CD8-positive, alpha-beta memory T cell (primary cell): ENCODE results near the gene DOCK9. TPM values are rescaled to one million over a fixed set of nuclear protein-coding genes. Genes with fewer than 3 reads are reported as not detected.

Source experiments
- CTCF ChIA-PET: fragments of 350-600 bp; sonication (Branson Sonifier 250); formaldehyde crosslinking; loops from one replicate; lab custom pipeline; 2021; ENCODE audit warnings: antibody characterized with exemption; lab: Charles Lee
- POLR2A ChIA-PET: fragments of 350-600 bp; sonication (Branson Sonifier 250); formaldehyde crosslinking; loops from one replicate; lab custom pipeline; 2021; ENCODE audit warnings: antibody characterized with exemption; lab: Charles Lee
- DNase-seq, 5 donors: peaks; one replicate each; pipeline versions ENCODE4 v3.0.0 to v3.0.0-alpha.2; 2020 to 2022; ENCODE audit warnings: mixed read lengths in 1 of 5
- H3K27ac ChIP-seq: one replicate; pipeline ENCODE4 v1.7.0; 2013; ENCODE audit warnings: low read depth, mild to moderate bottlenecking, low read length, moderate library complexity
- H3K27me3 ChIP-seq: 2 replicates; pipeline ENCODE4 v1.7.0; 2013; ENCODE audit warnings: low read length, mild to moderate bottlenecking; ENCODE audit not compliant: insufficient read depth, poor library complexity, severe bottlenecking
- H3K36me3 ChIP-seq: 2 replicates; pipeline ENCODE4 v1.7.0; 2013; ENCODE audit warnings: mild to moderate bottlenecking, low read length, moderate library complexity; ENCODE audit not compliant: insufficient read depth
- H3K4me1 ChIP-seq: 2 replicates; pipeline ENCODE4 v1.7.0; 2013; ENCODE audit warnings: mild to moderate bottlenecking, low read length, moderate library complexity; ENCODE audit not compliant: insufficient read depth
- H3K4me3 ChIP-seq: 2 replicates; pipeline ENCODE4 v1.7.0; 2013; ENCODE audit warnings: mild to moderate bottlenecking, low read length
- H3K9me3 ChIP-seq: 2 replicates; pipeline ENCODE4 v1.7.0; 2013; ENCODE audit warnings: mild to moderate bottlenecking, low read length
- H3K27ac Mint-ChIP-seq, 8 donors: one replicate each; pipeline ENCODE4 v1.8.0; 2020 to 2021; ENCODE audit warnings: mixed read lengths in 8 of 8, mild to moderate bottlenecking in 6 of 8, inconsistent platforms in 3 of 8, moderate library complexity in 3 of 8
- H3K27me3 Mint-ChIP-seq, 2 donors: one replicate each; pipeline ENCODE4 v1.8.0; 2020 to 2021; ENCODE audit warnings: mixed read lengths in 2 of 2, mild to moderate bottlenecking in 1 of 2, moderate library complexity in 1 of 2
- H3K36me3 Mint-ChIP-seq, 3 donors: one replicate each; pipeline ENCODE4 v1.8.0; 2020 to 2021; ENCODE audit warnings: mixed read lengths in 3 of 3, inconsistent platforms in 1 of 3, mild to moderate bottlenecking in 1 of 3
- H3K4me1 Mint-ChIP-seq, 3 donors: one replicate each; pipeline ENCODE4 v1.8.0; 2020 to 2021; ENCODE audit warnings: mixed read lengths in 3 of 3, inconsistent platforms in 1 of 3, mild to moderate bottlenecking in 1 of 3
- H3K4me3 Mint-ChIP-seq, 7 donors: one replicate each; pipeline ENCODE4 v1.8.0; 2020 to 2021; ENCODE audit warnings: mixed read lengths in 7 of 7, mild to moderate bottlenecking in 6 of 7, moderate library complexity in 4 of 7, inconsistent platforms in 2 of 7
- H3K9me3 Mint-ChIP-seq, 5 donors: one replicate each; pipeline ENCODE4 v1.8.0; 2020 to 2022; ENCODE audit warnings: mixed read lengths in 5 of 5, mild to moderate bottlenecking in 3 of 5, moderate library complexity in 2 of 5, inconsistent platforms in 1 of 5
- polyA plus RNA-seq: library from polyadenylated mRNA; unstranded; fragments of 300-500 nt; fragmentation: Illumina TruSeq; gene quantifications from one replicate; pipeline ENCODE4 v1.2.3, GENCODE V29; 2021
- total RNA-seq, 2 experiments: library from RNA; stranded (reverse); gene quantifications; one replicate each; pipeline ENCODE4 v1.2.3, GENCODE V29; 2021

The DOCK9 gene, protein sequence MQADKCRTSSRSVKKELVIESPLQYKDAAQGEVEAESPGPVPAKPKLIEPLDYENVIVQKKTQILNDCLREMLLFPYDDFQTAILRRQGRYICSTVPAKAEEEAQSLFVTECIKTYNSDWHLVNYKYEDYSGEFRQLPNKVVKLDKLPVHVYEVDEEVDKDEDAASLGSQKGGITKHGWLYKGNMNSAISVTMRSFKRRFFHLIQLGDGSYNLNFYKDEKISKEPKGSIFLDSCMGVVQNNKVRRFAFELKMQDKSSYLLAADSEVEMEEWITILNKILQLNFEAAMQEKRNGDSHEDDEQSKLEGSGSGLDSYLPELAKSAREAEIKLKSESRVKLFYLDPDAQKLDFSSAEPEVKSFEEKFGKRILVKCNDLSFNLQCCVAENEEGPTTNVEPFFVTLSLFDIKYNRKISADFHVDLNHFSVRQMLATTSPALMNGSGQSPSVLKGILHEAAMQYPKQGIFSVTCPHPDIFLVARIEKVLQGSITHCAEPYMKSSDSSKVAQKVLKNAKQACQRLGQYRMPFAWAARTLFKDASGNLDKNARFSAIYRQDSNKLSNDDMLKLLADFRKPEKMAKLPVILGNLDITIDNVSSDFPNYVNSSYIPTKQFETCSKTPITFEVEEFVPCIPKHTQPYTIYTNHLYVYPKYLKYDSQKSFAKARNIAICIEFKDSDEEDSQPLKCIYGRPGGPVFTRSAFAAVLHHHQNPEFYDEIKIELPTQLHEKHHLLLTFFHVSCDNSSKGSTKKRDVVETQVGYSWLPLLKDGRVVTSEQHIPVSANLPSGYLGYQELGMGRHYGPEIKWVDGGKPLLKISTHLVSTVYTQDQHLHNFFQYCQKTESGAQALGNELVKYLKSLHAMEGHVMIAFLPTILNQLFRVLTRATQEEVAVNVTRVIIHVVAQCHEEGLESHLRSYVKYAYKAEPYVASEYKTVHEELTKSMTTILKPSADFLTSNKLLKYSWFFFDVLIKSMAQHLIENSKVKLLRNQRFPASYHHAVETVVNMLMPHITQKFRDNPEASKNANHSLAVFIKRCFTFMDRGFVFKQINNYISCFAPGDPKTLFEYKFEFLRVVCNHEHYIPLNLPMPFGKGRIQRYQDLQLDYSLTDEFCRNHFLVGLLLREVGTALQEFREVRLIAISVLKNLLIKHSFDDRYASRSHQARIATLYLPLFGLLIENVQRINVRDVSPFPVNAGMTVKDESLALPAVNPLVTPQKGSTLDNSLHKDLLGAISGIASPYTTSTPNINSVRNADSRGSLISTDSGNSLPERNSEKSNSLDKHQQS (N-terminal part only)
- total RNA-seq (10 to 100 TPM; 35.4 to 38.9 TPM), polyA plus RNA-seq (23.9 TPM)

DNA sequence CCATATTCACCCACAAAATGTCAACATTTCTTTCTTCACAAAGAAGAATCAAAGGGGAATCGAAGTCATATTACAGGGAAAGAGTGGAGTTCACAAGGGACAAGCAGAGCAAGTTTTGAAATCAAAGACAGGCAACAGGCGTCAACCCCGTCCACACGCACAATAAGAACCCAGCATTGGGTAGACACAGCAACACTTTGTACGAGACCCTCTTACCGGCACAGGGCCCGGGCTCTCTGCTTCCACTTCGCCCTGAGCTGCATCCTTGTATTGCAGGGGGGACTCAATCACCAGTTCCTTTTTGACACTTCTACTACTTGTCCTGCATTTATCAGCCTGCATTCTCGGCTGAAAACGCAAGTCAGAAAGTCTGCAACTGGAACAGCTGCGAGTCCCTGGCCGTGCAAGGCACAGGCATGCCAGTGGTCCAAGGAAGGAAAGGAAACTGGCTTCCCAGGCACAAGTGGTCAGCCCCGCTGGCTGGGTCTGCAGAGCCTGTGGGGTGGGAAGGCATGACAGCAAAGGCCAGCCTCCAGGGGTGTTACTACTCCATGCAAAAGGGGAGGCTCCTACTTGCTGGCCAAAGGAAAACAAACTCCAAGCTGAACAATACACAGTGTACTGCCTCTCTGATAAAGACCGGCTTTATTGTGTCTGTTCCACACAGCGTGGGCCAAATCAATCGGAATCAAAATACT is at the start of gene DOCK9:
Gene DOCK9 (minus strand): TSS at position 497 of the 698 bp plus-strand sequence. CDS start 155 bp downstream, at position 342.
- Mint-ChIP-seq H3K36me3 (peaks cover 0 to 2% (median 1%) of the 10 kb centered on the region in 3 donors), H3K27ac (peak within 1 kb of the TSS in 2 of 8 donors; percentile 6 to 23), H3K4me3 (no peak within 1 kb of the TSS), H3K9me3 (no peaks in the 10 kb centered on the region), H3K27me3 (no peaks in the 10 kb centered on the region), H3K4me1 (peaks cover 61 to 88% (median 63%) of the 10 kb centered on the region in 3 donors)
- Histone ChIP-seq H3K4me3 (no peak within 1 kb of the TSS), H3K27ac (no peak within 1 kb of the TSS), H3K4me1 (peaks cover 71% of the 10 kb centered on the region), H3K36me3 (no peaks in the 10 kb centered on the region), H3K9me3 (no peaks in the 10 kb centered on the region), H3K27me3 (no peaks in the 10 kb centered on the region)
- no peak for DNase-seq
- POLR2A ChIA-PET = no interaction called here
- CTCF ChIA-PET = interaction anchor here (1.4 kb wide), 1 partner anchor 532 kb away, joined by 3 read pairs; no protein-coding TSS in a partner anchor

DNA sequence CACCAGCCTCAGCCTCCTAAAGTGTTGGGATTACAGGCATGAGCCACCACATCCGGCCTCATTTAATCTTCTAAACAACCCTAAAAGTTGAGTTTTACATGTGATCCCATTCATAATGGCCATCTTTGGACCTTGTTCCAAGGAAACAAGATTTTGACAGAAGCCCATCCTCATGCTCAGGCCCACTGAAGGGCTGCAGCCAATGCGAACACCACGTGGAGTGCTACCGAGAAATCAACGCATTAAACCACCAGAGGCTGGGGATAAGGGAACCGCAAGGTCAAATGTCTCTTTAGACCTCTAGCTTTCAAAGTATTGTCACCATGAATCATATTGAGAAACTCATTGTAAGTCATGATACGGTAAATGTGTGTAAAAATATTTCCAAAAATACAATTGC is 49.4 kb upstream of the DOCK9 start:
- Histone ChIP-seq H3K4me1 (peaks cover 28% of the 10 kb centered on the region), H3K27me3 (no peaks in the 10 kb centered on the region), H3K4me3 (no peak overlapping the region), H3K9me3 (no peaks in the 10 kb centered on the region), H3K27ac (no peak overlapping the region), H3K36me3 (no peaks in the 10 kb centered on the region)
- H3K4me3 Mint-ChIP-seq = peak overlapping the region in 1 of 7 donors; percentile 32
- no peaks in the 10 kb centered on the region for H3K36me3 Mint-ChIP-seq
- POLR2A ChIA-PET = no interaction called here
- DNase-seq = no peak
- CTCF ChIA-PET = no interaction called here
- H3K27me3 Mint-ChIP-seq = no peaks in the 10 kb centered on the region
- peak overlapping the region in 2 of 8 donors; percentile 8 to 42 for H3K27ac Mint-ChIP-seq
- peaks cover 0 to 3% (median 0%) of the 10 kb centered on the region in 5 donors for H3K9me3 Mint-ChIP-seq
- peaks cover 64 to 88% (median 71%) of the 10 kb centered on the region in 3 donors for H3K4me1 Mint-ChIP-seq

DNA sequence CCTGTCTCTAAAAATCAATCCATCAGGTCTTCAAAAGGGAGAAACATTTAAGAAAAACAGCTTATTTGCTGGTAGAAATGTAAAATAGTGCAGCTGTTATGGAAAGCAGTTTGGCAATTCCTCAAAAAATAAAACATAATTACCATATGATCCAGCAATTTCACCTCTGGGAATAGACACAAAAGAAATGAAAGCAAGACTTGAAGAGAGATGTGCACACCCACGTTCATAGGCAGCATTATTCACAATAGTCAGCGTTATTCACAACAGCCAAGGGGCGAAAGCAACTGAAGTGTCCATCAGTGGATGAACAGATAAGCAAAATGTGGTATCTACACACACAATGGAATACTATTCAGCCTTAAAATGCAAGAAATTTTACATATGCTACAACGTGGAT is 45.1 kb upstream of the DOCK9 start:
- peaks cover 51 to 77% (median 62%) of the 10 kb centered on the region in 3 donors for H3K4me1 Mint-ChIP-seq
- DNase-seq = no peak
- peak overlapping the region in 1 of 8 donors; percentile 19 for H3K27ac Mint-ChIP-seq
- Histone ChIP-seq H3K27ac (no peak overlapping the region), H3K9me3 (no peaks in the 10 kb centered on the region), H3K36me3 (no peaks in the 10 kb centered on the region), H3K4me3 (no peak overlapping the region), H3K4me1 (peaks cover 10% of the 10 kb centered on the region), H3K27me3 (no peaks in the 10 kb centered on the region)
- CTCF ChIA-PET = interaction anchor here (1.8 kb wide), 1 partner anchor 115 kb away, joined by 5 read pairs; no protein-coding TSS in a partner anchor
- POLR2A ChIA-PET = no interaction called here
- H3K36me3 Mint-ChIP-seq = no peaks in the 10 kb centered on the region
- H3K27me3 Mint-ChIP-seq = no peaks in the 10 kb centered on the region
- no peak overlapping the region for H3K4me3 Mint-ChIP-seq
- H3K9me3 Mint-ChIP-seq = no peaks in the 10 kb centered on the region

DNA sequence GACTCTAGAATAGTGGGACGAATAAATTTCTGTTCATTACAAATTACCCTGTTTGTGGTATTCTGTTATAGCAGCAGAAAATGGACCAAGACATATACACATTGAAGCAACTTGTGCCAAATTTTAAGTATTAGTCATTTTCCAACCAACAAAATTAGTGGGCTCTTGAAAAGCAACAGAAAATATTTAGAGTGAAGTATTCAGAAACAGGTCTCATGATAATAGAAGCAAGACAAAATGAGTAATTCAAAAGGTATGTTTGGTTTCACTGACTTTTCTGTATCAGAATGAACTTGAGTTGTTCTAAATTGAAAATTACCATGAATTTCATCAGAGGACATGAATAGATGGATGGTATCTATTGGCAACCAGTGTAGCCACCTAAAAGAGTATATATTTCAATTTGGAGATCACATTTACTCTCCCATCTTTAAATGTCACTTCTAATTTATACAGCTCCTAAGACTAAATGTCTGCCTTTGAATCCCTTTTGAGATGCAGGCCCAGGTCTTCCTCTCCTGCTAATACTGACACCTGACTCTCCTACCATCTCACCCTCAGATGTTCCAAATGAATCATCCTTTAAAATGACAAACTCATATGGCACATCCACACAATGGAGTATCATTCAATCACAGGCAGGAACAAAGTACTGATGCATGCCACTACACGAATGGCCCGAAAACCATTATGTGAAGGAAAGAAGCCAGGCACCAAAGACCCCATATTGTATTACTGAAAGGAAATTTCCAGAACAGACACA is 40.7 kb upstream of the DOCK9 start:
- Histone ChIP-seq H3K36me3 (no peaks in the 10 kb centered on the region), H3K4me3 (no peak overlapping the region), H3K27me3 (no peaks in the 10 kb centered on the region), H3K9me3 (no peaks in the 10 kb centered on the region), H3K4me1 (peaks cover 30% of the 10 kb centered on the region), H3K27ac (no peak overlapping the region)
- DNase-seq = no peak
- no peak overlapping the region for H3K4me3 Mint-ChIP-seq
- H3K27ac Mint-ChIP-seq = peak overlapping the region in 1 of 8 donors; percentile 40
- no peaks in the 10 kb centered on the region for H3K27me3 Mint-ChIP-seq
- CTCF ChIA-PET = interaction anchor here (1.0 kb wide), 1 partner anchor 16 kb away, joined by 3 read pairs; no protein-coding TSS in a partner anchor
- POLR2A ChIA-PET = no interaction called here
- peaks cover 0 to 1% (median 0%) of the 10 kb centered on the region in 3 donors for H3K36me3 Mint-ChIP-seq
- peaks cover 58 to 80% (median 65%) of the 10 kb centered on the region in 3 donors for H3K4me1 Mint-ChIP-seq
- no peaks in the 10 kb centered on the region for H3K9me3 Mint-ChIP-seq

DNA sequence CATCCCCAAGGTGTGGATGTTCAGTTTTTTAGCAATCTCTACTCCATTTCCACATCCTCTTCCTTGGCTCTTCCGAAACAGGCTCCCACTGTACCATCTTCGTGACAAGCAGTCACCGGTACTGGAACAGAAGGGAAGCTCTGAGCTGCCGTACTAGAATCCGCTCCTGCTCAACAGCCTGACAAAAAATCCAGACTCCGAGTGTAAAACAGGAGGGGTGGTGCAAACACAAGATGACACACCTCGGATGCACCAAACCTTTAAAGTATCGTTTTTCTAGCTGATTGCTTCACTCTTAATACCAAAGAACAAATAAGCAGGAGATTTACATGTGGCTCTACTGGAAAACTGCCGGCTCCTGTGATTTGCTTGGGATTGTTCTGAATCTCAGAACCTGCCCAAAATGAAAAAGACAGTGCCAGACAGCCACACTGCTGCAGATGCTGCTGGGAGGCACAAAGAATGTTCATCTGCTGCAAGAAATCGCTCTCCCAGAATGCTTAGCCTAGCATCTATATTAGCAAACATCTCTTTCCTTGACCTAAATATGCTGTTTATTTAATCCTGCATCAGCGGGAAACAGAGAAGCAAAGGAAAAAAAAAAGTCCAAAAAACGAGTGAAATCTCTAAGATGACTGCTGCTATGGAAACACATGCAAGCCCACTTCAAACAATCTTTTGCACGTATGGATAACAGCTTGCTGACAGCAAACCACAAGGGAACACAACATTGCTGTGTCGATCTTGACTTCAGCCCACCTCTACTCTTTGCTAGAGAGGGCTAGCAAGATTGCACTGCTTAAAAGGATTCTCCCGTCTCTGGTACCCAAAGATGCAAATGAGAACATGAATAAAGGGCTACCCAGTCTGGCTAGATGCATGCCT is 38.0 kb upstream of the DOCK9 start:
- Histone ChIP-seq H3K36me3 (no peaks in the 10 kb centered on the region), H3K9me3 (no peaks in the 10 kb centered on the region), H3K4me1 (peaks cover 35% of the 10 kb centered on the region), H3K27ac (no peak overlapping the region), H3K4me3 (no peak overlapping the region), H3K27me3 (no peaks in the 10 kb centered on the region)
- DNase-seq = peak in 2 of 5 donors; percentile 36 to 72
- Mint-ChIP-seq H3K9me3 (no peaks in the 10 kb centered on the region), H3K4me1 (peaks cover 51 to 80% (median 71%) of the 10 kb centered on the region in 3 donors), H3K4me3 (peak overlapping the region in 6 of 7 donors; percentile 44 to 73 (median 53)), H3K36me3 (peaks cover 0 to 4% (median 0%) of the 10 kb centered on the region in 3 donors), H3K27ac (peak overlapping the region in 5 of 8 donors; percentile 54 to 86 (median 83)), H3K27me3 (no peaks in the 10 kb centered on the region)
- ChIA-PET CTCF (no interaction called here), POLR2A (no interaction called here)

DNA sequence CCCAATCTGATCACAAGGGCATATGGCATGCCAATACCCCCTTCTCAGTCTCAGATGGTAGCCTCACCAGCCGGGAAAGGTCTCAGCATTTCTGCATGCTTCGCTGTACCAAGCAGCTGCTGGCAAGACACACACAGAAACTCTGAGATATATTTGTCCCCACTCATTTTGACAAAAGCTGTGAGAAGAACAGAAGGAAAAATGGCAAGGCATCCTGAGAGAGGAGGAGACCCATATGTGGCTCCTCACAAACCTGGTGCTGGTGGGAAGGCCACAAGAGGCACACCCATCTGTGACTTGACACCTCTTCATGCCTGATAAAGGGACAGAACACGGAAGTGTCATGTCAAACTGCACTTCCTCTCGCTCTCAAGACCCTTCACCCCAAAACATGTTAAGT is 36.7 kb upstream of the DOCK9 start:
- DNase-seq = no peak
- no peaks in the 10 kb centered on the region for H3K36me3 ChIP-seq
- ChIA-PET CTCF (interaction anchor here (1.0 kb wide), 1 partner anchor 14 kb away, joined by 3 read pairs; no protein-coding TSS in a partner anchor), POLR2A (no interaction called here)
- Mint-ChIP-seq H3K4me1 (peaks cover 57 to 82% (median 72%) of the 10 kb centered on the region in 3 donors), H3K9me3 (no peaks in the 10 kb centered on the region), H3K27me3 (no peaks in the 10 kb centered on the region), H3K4me3 (peak overlapping the region in 2 of 7 donors; percentile 12 to 39), H3K36me3 (peaks cover 0 to 4% (median 0%) of the 10 kb centered on the region in 3 donors), H3K27ac (peak overlapping the region in 5 of 8 donors; percentile 20 to 79 (median 53))
- H3K27me3 ChIP-seq = no peaks in the 10 kb centered on the region
- H3K4me3 ChIP-seq = no peak overlapping the region
- no peaks in the 10 kb centered on the region for H3K9me3 ChIP-seq
- no peak overlapping the region for H3K27ac ChIP-seq
- H3K4me1 ChIP-seq = peaks cover 35% of the 10 kb centered on the region
